Lower leg skin (tissue), 3 donors: ENCODE results near the gene RNF157.

Experiments used
- POLR2A ChIP-seq, 2 donors: fragments of 450-650 bp; IDR thresholded peaks; one replicate each; pipeline ENCODE4 v1.6.1; 2016 to 2017; ENCODE audit warnings: antibody characterized with exemption in 2 of 2, mild to moderate bottlenecking in 1 of 2, moderate library complexity in 1 of 2
- TF ChIP-seq, protein P1 (sequence below), 3 donors: fragments of 450-650 bp; IDR thresholded peaks; one replicate each; pipeline ENCODE4 v1.5.1; 2016; ENCODE audit warnings: antibody characterized with exemption in 3 of 3, mild to moderate bottlenecking in 3 of 3, moderate library complexity in 2 of 3

DNA sequence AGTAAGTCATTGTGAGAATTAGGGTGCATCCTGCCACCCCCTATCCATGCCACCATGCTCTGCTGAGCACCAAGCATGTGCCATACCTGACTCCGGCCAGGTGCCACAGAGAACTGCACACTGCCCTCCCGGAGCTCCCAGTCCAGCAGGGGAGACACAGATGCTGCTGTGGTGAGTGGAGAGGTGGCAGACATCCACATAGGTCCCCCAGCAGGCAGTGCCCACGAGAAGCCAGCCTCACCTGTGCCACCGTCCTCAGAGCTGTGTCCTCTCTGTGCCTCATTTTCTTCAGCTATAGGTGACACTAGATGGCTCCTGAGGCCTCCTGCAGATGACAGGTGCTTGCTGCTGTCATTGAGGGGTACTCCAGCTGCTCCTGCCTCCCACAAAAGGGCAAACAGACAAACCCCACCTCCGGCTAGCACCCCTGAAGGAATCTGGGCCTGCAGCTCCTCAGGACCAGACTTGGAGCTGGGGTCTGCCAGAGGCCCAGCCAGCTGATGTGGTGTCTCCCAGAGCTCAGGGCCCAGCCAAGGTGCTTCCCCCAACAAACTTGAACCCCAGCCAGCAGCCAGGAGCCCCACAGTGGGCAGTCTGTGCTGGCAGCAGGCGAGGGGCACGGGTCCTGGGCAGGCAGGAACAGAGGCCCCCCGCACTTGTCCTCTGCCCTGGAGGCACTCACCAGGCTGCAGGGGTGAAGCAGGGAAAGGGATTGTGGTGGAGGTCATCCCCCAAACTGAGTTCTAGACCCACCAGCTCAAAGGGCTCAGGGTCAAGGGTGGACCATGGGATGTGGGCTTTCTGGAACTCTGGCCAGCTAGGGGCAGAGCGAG, 116.3 kb downstream of the RNF157 start:
- TF ChIP-seq, protein P1, sequence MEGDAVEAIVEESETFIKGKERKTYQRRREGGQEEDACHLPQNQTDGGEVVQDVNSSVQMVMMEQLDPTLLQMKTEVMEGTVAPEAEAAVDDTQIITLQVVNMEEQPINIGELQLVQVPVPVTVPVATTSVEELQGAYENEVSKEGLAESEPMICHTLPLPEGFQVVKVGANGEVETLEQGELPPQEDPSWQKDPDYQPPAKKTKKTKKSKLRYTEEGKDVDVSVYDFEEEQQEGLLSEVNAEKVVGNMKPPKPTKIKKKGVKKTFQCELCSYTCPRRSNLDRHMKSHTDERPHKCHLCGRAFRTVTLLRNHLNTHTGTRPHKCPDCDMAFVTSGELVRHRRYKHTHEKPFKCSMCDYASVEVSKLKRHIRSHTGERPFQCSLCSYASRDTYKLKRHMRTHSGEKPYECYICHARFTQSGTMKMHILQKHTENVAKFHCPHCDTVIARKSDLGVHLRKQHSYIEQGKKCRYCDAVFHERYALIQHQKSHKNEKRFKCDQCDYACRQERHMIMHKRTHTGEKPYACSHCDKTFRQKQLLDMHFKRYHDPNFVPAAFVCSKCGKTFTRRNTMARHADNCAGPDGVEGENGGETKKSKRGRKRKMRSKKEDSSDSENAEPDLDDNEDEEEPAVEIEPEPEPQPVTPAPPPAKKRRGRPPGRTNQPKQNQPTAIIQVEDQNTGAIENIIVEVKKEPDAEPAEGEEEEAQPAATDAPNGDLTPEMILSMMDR (IDR thresholded peaks at IDR 0.05), result no peak
- no peak for TF ChIP-seq POLR2A (IDR thresholded peaks at IDR 0.05)
